Keratinocyte (primary cell): ENCODE results near the gene CLSTN1.

ENCODE experiments used
- CTCF ChIP-seq, 3 experiments: IDR thresholded peaks in 1 of 3; conservative IDR thresholded peaks in 1 of 3; optimal IDR thresholded peaks in 1 of 3; 2 replicates in 2 of 3; 3 replicates in 1 of 3; pipeline versions ENCODE3 to v1.5.1; 2011; ENCODE audit warnings: low read length in 3 of 3, mild to moderate bottlenecking in 3 of 3, moderate library complexity in 2 of 3, control low read depth in 1 of 3, inconsistent platforms in 1 of 3; ENCODE audit not compliant: insufficient read depth in 2 of 3; ENCODE audit errors: extremely low read depth in 1 of 3
- EZH2 ChIP-seq: IDR thresholded peaks from one replicate; pipeline ENCODE4 v1.6.1; 2012; ENCODE audit warnings: inconsistent platforms, mild to moderate bottlenecking, low read length, moderate library complexity

GRCh38 chr1:9699361-9699760 is 124.4 kb downstream of the CLSTN1 start:
- TF ChIP-seq CTCF (optimal IDR thresholded peaks at IDR 0.05 in 1 of 3, IDR thresholded peaks at IDR 0.05 in 1 of 3, conservative IDR thresholded peaks at IDR 0.05 in 1 of 3; ENCODE audit: extremely low read depth in 1 of 3, insufficient read depth in 2 of 3, low read length in 3 of 3): no peak
- no peak for TF ChIP-seq EZH2
